NOMO-1 (cell line): Measurements from ENCODE around the gene SARNP.
"Not testable (repeated sequence)": the region's sequence is repeated elsewhere in the genome, so short reads cannot be mapped to it uniquely, and the experiment has no call there.

ENCODE experiments used
- DNase-seq, 2 experiments: peaks; one replicate each; lab custom pipeline; 2025; ENCODE audit not compliant: unreplicated experiment in 2 of 2; lab: John Stamatoyannopoulos, UW

Gene SARNP

GRCh38 chr12:55809274-55809673, 8.2 kb downstream of the SARNP start:
- DNase-seq, result no peak

- no peak for DNase-seq
Measured at GRCh38 chr12:55806982-55807381, 10.5 kb downstream of the SARNP start.

GRCh38 chr12:55797550-55797949, 20.0 kb downstream of the SARNP start:
- no peak for DNase-seq

DNA sequence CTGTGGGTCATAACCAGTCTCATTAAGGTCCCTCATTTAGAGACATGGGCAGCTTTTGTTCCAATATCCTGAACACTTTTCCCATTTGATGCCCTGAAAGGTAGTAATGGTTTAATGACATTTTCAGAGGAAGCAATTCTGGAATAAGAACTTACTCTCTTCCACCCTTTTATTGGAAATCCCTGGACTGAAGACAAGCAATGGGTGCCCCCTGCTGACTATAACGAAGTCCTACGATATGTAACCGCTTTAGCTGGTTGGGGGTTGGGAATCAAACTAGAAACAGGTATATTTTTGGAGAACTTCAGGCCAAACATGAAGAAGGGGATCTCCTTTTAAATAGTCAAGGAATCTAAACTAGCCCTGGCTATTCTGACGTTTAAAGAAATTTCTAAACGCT, 20.5 kb downstream of the SARNP start:
- DNase-seq, result no peak

GRCh38 chr12:55795950-55796349, 21.6 kb downstream of the SARNP start:
- DNase-seq, result no peak

DNA sequence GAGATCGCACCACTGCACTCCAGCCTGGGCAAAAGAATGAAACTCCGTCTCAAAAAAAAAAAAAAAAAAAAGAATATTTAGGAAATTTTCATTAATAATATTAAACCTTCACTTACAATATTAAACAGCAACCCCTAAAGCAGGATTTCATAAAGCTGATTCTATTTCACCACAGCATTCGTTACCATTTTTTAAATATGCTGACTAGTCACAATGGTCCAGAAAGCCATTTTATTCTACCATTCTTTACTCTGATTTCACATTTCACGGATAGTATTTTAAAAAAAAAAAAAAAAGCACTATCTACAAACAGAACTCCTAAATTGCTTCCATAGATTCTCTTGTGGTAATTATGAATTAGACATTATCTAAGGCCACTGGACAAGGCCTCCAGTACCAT, 27.6 kb downstream of the SARNP start:
- DNase-seq, result no peak

DNA sequence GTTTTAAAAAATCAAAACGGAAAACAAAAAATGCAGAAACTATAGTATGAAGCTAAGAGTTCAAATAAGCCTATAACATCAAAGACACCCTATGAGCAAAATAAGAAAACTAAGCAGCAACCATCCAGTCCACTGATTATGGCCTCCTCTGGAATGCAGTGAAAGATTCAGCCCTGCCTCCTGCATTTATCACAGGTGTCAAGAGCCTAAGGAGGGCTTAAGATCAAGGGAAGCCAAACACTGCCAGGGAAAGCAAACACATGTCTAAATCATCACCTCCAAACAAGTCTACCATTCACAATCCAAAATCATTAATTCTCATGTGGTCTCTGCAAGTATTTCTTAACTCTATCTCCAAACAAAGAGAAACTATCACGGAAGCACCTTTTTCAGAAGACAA, 28.4 kb downstream of the SARNP start:
- DNase-seq, result no peak

DNA sequence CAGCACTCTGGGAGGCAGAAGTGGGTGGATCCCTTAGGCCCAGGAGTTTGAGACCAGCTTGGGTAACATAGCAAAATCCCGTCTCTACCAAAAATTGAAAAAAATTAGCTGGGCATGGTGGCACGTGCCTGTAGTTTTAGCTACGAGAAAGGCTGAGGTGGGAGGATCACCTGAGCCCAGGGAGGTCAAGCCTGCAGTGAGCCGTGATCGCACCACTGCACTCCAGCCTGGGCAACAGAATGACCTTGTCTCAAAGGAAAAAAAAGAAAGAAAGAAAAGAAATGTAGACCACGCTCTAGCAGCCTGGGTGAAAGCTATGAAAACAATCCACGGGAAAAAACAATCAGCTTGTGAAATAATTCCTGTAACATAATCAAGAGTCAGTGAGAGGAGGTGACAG, 29.0 kb downstream of the SARNP start:
- no peak for DNase-seq

DNA sequence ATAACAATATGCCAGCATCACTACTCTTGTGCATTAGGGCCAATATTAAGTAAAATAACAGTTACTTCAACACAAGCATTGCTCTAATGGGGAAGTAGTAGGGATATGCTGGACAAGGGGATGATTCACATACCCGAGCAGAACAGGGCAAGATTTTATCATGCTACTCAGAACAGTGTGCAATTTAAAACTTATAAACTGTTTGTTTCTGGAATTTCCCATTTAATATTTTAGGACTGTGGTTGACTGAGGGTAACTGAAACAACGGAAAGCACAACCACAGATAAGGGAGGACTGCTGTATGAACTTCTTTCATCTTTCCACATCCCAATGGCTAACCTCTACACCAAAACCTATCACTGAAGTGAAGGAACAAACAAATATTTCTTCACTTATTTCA, 36.8 kb downstream of the SARNP start:
- DNase-seq, result no peak

GRCh38 chr12:55777856-55778255, 39.7 kb downstream of the SARNP start:
- DNase-seq, result no peak

DNA sequence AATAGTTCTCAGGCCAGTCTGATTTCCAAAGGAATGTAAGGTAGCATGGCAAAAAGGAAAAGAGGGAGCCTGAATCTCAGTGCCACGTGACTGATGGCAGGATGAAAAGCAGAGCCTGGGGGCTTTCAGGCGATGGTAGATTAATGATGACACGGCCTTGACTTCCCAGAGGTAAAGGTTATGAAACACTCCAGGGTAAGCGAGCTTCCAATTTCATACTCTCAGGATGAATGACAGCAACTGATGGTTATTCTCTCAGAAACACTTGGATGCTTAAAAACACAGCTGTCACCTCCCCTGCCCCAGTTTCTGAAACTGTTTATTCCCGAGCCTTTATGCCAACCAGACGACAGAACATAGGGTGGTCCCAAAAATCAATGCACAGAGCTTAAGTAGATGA, 45.8 kb downstream of the SARNP start:
- DNase-seq, result no peak

- no peak for DNase-seq
Measured at GRCh38 chr12:55767156-55767555, 50.4 kb downstream of the SARNP start.

DNA sequence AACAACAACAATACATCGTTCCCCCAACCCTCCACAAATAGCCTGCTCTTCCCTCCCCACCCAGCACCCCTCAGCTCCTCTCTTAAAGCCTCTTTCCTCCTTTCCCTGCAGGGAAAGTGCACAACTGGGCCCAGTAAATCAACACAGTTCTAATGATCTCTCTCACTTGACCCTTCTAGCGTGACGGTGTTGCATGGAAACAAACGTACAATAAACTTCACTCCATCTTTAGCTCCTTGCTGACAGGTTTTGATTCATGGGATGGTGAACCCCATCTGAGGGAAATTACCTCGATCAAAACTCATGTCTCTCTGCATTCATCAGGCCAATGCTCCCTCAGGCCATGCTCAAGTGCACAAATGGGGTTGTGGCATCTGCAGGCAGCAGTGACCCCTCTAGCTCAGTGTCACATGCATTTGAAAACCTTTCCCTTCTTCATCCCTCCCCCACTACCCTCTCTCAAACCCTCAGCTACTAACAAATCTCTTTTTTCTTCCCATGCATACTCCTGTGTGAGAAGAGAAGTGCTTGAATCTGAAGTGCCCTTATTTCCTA, 51.7 kb downstream of the SARNP start:
- no peak for DNase-seq

DNA sequence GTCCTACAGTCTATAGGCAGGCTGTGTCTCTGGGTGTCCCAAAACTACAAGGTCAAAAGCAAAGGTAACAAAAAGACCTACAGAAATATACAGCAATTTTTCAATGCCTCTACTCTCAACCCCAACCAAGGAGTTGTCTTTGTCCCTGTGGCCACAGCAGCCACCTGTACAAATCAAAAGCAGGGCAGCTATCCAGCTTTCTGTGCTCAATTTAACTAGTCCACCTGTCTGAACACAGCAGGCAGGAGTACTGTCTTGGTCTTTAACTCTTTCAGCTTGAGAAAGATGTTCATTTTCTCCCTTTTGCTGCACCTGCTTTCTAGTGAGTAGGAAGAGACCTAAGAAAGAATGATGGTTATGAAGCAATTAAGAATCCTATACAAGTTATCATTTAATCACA, 54.9 kb downstream of the SARNP start:
- DNase-seq, result no peak

- no peak for DNase-seq
Measured at GRCh38 chr12:55760663-55761062, 56.9 kb downstream of the SARNP start.

DNA sequence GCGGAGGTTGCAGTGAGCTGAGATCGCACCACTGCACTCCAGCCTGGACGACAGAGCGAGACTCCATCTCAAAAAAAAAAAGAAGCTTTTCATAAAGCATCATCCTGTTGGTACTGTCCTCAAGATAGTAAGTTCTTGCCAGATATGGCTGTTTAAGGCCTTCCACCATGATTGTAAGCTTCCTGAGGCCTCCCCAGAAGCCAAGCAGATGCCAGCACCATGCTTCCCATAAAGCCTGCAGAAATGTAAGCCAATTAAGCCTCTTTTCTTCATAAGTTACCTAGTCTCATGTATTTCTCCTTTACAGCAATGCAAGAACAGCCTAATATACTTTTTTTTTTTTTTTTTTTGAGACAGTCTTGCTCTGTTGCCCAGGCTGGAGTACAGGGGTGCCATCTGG, 58.9 kb downstream of the SARNP start:
- DNase-seq, result not testable (repeated sequence)

DNA sequence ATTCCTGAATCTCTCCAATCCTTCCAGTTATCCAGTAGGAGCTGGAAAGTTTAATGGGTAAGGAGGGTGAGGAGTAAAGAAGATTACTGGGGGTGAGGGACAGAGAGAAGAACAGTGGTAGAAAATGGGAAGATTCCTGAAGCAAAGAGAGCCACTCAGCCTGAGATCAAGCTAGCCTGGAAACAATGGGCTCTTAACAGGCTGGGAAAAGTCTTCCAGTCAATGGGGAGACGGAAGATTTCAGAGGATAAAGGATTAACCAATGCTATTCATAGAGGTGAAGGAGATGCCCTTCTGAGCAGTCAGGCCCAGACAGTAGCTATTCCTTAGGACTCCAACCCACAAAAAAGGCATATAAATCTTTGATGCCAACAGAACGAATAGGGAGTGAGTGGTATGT, 59.8 kb downstream of the SARNP start:
- no peak for DNase-seq

DNA sequence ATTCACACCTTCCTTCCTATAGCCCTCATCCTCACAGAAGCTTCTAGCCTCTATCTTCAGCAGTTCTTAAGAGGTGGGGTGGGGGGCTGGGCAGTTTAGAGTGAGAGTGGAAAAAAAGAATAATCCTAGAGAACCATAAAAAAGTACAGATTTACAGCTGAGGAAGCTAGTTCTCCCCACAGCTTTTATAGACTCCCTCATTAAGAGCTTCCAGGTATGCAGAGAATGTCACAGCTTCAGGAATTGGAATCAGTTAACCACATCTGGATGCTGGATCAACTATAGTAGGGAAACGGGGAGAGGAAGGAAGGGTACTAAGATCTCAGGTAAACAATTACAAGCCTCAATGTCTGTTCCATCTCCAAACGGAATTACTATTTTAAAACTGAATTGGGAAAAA, 62.3 kb downstream of the SARNP start:
- no peak for DNase-seq

DNA sequence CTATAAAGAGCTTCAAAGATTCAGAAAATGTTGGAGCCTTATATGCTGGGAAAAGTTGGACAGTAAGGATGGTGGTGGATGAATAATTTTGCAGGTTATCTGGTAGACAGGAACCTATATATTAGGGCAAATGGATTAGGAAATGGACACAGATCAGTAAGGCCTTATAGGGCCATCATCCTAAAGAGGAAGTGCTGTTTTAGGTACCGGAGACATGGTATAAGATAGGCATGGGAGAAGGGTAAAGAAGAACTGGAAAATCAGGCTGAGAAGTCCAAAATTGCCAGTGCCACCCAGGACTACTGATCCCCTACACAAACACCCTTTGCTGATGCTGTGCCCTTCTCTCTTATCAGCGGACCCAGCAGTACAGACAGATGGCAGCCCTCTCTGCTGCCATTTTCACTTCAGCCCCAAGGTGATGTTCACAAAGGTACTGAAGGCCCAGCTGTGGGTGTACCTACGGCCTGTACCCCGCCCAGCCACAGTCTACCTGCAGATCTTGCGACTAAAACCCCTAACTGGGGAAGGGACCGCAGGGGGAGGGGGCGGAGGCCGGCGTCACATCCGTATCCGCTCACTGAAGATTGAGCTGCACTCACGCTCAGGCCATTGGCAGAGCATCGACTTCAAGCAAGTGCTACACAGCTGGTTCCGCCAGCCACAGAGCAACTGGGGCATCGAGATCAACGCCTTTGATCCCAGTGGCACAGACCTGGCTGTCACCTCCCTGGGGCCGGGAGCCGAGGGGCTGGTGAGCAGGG, 69.1 kb downstream of the SARNP start:
- DNase-seq, result no peak

- DNase-seq, result no peak
Measured at GRCh38 chr12:55746913-55747231, 70.7 kb downstream of the SARNP start.

- no peak for DNase-seq
Measured at GRCh38 chr12:55746174-55746912, 71.2 kb downstream of the SARNP start.
